ENCODE results near the gene SPATC1L. TPM values are rescaled to one million over a fixed set of nuclear protein-coding genes. Genes with fewer than 3 reads are reported as not detected.

The SPATC1L gene
- total RNA-seq, 1 experiment from 2014 or later: 16.7 TPM

DNA sequence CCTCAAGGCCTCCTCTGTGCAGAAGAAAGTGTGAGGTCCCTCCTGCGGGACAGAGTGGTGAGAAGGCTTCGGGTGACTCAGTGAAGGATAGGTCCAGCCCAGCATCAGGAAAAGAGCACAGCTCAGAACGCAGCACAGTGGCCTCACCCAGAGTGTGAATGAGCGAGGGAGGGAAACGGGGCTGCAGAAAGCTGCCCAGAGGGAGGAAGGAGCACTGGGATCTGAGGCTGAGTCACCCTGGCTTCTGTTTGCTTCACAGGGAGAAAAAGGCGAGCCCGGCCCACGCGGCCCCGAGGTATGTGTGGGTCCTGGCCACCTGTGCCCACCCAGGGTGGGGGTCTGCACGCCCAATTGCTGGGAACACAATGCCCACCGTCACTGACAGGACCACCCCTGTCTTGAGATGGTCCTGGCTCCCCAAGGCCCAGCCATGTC, 62.0 kb downstream of the SPATC1L start:
- no peak for DNase-seq
- no peaks in the 10 kb centered on the region for H3K36me3 ChIP-seq (ENCODE audit: insufficient read depth, low read length)
- no peak overlapping the region for H2AFZ ChIP-seq (ENCODE audit: low read length)
- H3K4me2 ChIP-seq (ENCODE audit: low read depth, low read length, poor library complexity, severe bottlenecking): no peak overlapping the region
- H3K4me3 ChIP-seq (ENCODE audit: low read length): no peak overlapping the region
- no peak overlapping the region for H3K27ac ChIP-seq (ENCODE audit: low read length)
- H3K9me3 ChIP-seq (ENCODE audit: low read length): no peaks in the 10 kb centered on the region
- no peaks in the 10 kb centered on the region for H3K9me2 ChIP-seq (replicated peaks; ENCODE audit: insufficient read depth, low read length)
- no peaks in the 10 kb centered on the region for H3K27me3 ChIP-seq (ENCODE audit: low read length)
- H3K4me1 ChIP-seq (ENCODE audit: low read length): peaks cover 4% of the 10 kb centered on the region; the same call in 1 of the 2 replicates
- H3K79me2 ChIP-seq (ENCODE audit: low read length): no peaks in the 10 kb centered on the region
- H3K9ac ChIP-seq (ENCODE audit: low read length): no peak overlapping the region
- no peaks in the 10 kb centered on the region for H4K20me1 ChIP-seq (ENCODE audit: insufficient read depth, low read depth, low read length)

GRCh38 chr21:46121286-46122221, 62.7 kb downstream of the SPATC1L start:
- H3K4me1 ChIP-seq (ENCODE audit: low read length): no peaks in the 10 kb centered on the region
- no peaks in the 10 kb centered on the region for H3K9me3 ChIP-seq (ENCODE audit: low read length)
- no peak overlapping the region for H3K27ac ChIP-seq (ENCODE audit: low read length)
- no peaks in the 10 kb centered on the region for H3K36me3 ChIP-seq (ENCODE audit: insufficient read depth, low read length)
- DNase-seq: no peak
- H3K9me2 ChIP-seq (replicated peaks; ENCODE audit: insufficient read depth, low read length): no peaks in the 10 kb centered on the region
- no peak overlapping the region for H3K9ac ChIP-seq (ENCODE audit: low read length)
- H3K4me3 ChIP-seq (ENCODE audit: low read length): no peak overlapping the region
- no peaks in the 10 kb centered on the region for H3K79me2 ChIP-seq (ENCODE audit: low read length)
- no peaks in the 10 kb centered on the region for H4K20me1 ChIP-seq (ENCODE audit: insufficient read depth, low read depth, low read length)
- no peak overlapping the region for H3K4me2 ChIP-seq (ENCODE audit: low read depth, low read length, poor library complexity, severe bottlenecking)
- H2AFZ ChIP-seq (ENCODE audit: low read length): no peak overlapping the region
- no peaks in the 10 kb centered on the region for H3K27me3 ChIP-seq (ENCODE audit: low read length)

DNA sequence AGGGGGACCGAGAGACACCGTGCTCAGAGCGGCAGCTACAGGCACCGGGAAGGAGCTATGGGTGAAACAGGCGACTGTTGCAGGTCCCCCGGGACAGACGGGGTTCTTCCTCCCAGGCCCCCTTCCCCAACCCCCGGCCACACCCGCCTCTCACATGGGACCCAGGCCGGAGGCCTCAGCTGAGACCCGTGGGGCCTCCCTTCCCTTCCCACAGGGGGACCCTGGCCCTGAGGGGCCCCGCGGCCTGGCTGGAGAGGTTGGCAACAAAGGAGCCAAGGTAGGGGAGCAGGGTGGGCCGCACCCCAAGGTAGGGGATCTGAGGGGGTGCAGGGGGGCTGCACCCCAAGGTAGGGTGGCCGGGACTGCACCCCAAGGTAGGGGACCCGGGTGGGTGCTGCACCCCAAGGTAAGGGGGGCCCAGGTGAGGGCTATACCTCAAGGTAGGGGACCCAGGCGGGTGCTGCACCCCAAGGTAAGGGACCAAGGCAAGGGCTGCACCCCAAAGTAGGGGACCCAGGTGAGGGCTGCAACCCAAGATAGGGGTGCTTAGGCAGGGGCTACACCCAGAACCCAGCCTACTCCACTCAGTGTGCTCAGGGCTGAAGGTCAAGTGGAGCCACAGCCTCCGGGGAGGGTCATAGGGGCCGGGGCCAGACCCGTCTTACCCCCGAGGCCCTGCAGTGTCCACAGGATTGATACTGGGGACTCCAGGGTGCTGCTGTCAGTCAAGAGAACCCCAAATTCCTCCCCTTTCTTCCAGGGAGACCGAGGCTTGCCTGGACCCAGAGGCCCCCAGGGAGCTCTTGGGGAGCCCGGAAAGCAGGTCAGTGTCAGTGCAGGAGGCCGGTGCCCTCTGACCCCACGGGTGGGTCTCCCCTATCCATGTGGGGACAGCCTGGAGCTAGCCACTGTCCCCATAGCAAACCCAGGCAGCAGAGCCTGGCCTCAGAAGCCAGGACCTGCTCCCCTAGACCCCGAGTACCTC, 63.7 kb downstream of the SPATC1L start:
- Histone ChIP-seq H3K36me3 (ENCODE audit: insufficient read depth, low read length) (no peaks in the 10 kb centered on the region), H3K9me2 (replicated peaks; ENCODE audit: insufficient read depth, low read length) (no peaks in the 10 kb centered on the region), H3K79me2 (ENCODE audit: low read length) (no peaks in the 10 kb centered on the region), H3K4me2 (ENCODE audit: low read depth, low read length, poor library complexity, severe bottlenecking) (no peak overlapping the region), H3K9ac (ENCODE audit: low read length) (no peak overlapping the region), H3K27me3 (ENCODE audit: low read length) (no peaks in the 10 kb centered on the region), H3K4me1 (ENCODE audit: low read length) (no peaks in the 10 kb centered on the region), H4K20me1 (ENCODE audit: insufficient read depth, low read depth, low read length) (no peaks in the 10 kb centered on the region), H3K9me3 (ENCODE audit: low read length) (no peaks in the 10 kb centered on the region), H3K4me3 (ENCODE audit: low read length) (no peak overlapping the region), H3K27ac (ENCODE audit: low read length) (no peak overlapping the region), H2AFZ (ENCODE audit: low read length) (no peak overlapping the region)
- DNase-seq: no peak

DNA sequence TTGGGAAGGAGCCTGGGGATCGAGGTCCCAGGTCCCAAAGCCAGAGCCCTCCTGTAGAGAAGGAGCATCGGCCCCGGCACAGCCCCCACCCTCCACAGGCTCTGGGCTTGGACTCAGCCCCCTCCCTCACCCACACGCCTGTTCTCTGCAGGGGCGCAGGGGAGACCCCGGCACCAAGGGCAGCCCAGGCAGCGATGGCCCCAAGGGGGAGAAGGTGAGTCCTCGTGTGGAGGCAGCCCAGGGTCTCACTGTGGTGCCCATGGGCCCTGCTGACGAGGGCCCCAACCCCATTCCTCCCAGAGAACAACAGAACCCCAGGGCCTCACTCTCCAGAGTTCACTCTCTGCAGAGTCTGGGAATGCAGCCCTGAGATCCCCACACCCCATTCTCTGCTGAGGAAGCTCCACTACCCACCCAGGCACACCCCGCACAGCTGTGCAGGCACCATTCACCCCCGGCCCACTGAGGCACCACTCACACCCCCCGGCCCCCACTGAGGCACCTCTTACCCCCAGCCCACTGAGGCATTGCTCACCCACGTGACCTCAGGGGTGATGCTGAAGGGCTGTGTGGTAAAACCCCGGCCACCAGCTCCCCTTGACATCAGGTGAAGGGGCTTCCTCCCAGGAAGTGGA, 64.5 kb downstream of the SPATC1L start:
- Histone ChIP-seq H3K4me3 (ENCODE audit: low read length) (no peak overlapping the region), H3K36me3 (ENCODE audit: insufficient read depth, low read length) (no peaks in the 10 kb centered on the region), H2AFZ (ENCODE audit: low read length) (no peak overlapping the region), H3K9me2 (replicated peaks; ENCODE audit: insufficient read depth, low read length) (no peaks in the 10 kb centered on the region), H3K4me1 (ENCODE audit: low read length) (no peaks in the 10 kb centered on the region), H3K27ac (ENCODE audit: low read length) (no peak overlapping the region), H4K20me1 (ENCODE audit: insufficient read depth, low read depth, low read length) (no peaks in the 10 kb centered on the region), H3K79me2 (ENCODE audit: low read length) (no peaks in the 10 kb centered on the region), H3K27me3 (ENCODE audit: low read length) (no peaks in the 10 kb centered on the region), H3K9ac (ENCODE audit: low read length) (no peak overlapping the region), H3K4me2 (ENCODE audit: low read depth, low read length, poor library complexity, severe bottlenecking) (no peak overlapping the region), H3K9me3 (ENCODE audit: low read length) (no peaks in the 10 kb centered on the region)
- DNase-seq: no peak

- no peak overlapping the region for H3K27ac ChIP-seq (ENCODE audit: low read length)
- no peaks in the 10 kb centered on the region for H3K4me1 ChIP-seq (ENCODE audit: low read length)
- H3K9me2 ChIP-seq (replicated peaks; ENCODE audit: insufficient read depth, low read length): no peaks in the 10 kb centered on the region
- no peaks in the 10 kb centered on the region for H3K9me3 ChIP-seq (ENCODE audit: low read length)
- H3K79me2 ChIP-seq (ENCODE audit: low read length): no peaks in the 10 kb centered on the region
- no peaks in the 10 kb centered on the region for H4K20me1 ChIP-seq (ENCODE audit: insufficient read depth, low read depth, low read length)
- no peak overlapping the region for H2AFZ ChIP-seq (ENCODE audit: low read length)
- no peak overlapping the region for H3K4me2 ChIP-seq (ENCODE audit: low read depth, low read length, poor library complexity, severe bottlenecking)
- H3K27me3 ChIP-seq (ENCODE audit: low read length): no peaks in the 10 kb centered on the region
- no peak overlapping the region for H3K9ac ChIP-seq (ENCODE audit: low read length)
- no peaks in the 10 kb centered on the region for H3K36me3 ChIP-seq (ENCODE audit: insufficient read depth, low read length)
- no peak overlapping the region for H3K4me3 ChIP-seq (ENCODE audit: low read length)
- DNase-seq: no peak
These were observed 65.1 kb downstream of the SPATC1L start for GRCh38 chr21:46119144-46119636.

DNA sequence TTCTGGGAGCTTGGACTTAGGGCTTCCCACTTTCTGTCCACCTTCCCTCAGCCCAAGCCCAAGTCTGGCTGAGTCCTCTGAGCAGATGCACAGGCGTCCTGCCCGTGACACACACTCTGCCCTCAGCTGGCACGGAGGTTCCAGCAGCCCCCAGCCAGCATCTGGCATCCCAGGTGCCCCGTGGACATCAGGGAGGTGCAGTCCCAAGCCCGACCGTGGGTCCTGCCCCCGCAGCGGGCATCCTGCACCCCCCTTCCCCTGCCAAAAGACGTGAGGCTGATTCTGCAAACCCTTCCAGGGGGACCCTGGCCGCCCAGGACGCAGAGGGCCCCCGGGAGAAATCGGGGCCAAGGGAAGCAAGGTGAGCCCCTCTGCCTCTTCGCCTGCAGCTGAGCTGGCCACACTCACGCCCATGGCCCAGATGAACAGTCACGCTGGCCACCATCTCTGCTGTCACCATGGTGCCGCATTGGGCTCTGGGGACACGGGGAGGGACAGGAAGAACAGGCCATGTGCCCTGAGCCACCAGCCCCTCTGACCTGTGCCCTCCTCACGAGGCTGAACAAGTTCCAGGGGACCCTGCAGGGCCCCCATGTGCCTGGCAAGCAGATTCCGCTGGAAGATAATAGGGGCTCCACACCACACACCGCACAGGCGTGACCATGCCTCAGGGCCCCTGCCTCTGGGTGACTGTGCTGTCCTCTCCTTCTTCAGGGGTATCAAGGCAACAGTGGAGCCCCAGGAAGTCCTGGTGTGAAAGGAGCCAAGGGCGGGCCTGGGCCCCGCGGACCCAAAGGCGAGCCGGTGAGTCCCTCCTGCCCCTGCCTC, 65.7 kb downstream of the SPATC1L start:
- Histone ChIP-seq H3K36me3 (ENCODE audit: insufficient read depth, low read length) (no peaks in the 10 kb centered on the region), H3K4me3 (ENCODE audit: low read length) (no peak overlapping the region), H3K27ac (ENCODE audit: low read length) (no peak overlapping the region), H3K9me3 (ENCODE audit: low read length) (no peaks in the 10 kb centered on the region), H3K9me2 (replicated peaks; ENCODE audit: insufficient read depth, low read length) (no peaks in the 10 kb centered on the region), H3K9ac (ENCODE audit: low read length) (no peak overlapping the region), H3K79me2 (ENCODE audit: low read length) (no peaks in the 10 kb centered on the region), H4K20me1 (ENCODE audit: insufficient read depth, low read depth, low read length) (no peaks in the 10 kb centered on the region), H3K27me3 (ENCODE audit: low read length) (no peaks in the 10 kb centered on the region), H3K4me2 (ENCODE audit: low read depth, low read length, poor library complexity, severe bottlenecking) (no peak overlapping the region), H3K4me1 (ENCODE audit: low read length) (no peaks in the 10 kb centered on the region), H2AFZ (ENCODE audit: low read length) (no peak overlapping the region)
- DNase-seq: no peak

DNA sequence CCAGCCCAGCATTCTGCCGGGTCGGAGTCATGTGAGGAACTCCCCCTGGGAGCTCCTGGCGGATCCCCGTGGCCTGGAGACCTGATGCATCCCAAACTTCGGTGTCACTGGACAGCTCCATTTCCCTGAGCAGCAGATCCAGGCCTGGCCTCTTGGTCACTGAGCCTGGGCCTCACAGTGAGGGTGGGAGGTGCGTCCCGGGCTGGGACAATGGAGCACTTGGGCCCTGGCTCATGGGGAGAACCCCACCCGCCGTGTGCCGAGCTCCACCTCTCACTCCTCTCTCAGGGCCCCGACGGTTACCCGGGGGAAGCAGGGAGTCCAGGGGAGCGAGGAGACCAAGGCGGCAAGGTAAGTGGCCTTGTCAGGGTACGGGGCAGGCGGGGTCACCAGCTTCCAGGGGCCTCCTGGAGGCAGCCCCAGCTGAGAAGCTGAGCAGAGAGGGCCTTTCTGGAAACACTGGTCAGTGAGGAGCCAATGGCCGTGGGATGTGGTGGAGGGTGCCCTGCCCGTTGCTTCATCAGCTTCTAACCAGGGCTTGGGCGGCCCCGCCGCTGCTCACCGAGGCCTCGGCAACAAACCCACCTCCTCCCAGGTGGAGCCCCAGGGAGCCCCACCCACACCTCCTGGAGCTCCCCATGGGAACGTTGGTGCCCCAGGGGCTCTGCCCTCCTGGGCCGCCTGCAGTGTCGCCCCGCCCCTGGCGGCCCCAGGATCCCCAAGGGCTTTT, 66.5 kb downstream of the SPATC1L start:
- no peaks in the 10 kb centered on the region for H3K36me3 ChIP-seq (ENCODE audit: insufficient read depth, low read length)
- H3K9me2 ChIP-seq (replicated peaks; ENCODE audit: insufficient read depth, low read length): no peaks in the 10 kb centered on the region
- no peaks in the 10 kb centered on the region for H4K20me1 ChIP-seq (ENCODE audit: insufficient read depth, low read depth, low read length)
- no peaks in the 10 kb centered on the region for H3K79me2 ChIP-seq (ENCODE audit: low read length)
- H3K9ac ChIP-seq (ENCODE audit: low read length): no peak overlapping the region
- H3K27ac ChIP-seq (ENCODE audit: low read length): no peak overlapping the region
- H3K27me3 ChIP-seq (ENCODE audit: low read length): no peaks in the 10 kb centered on the region
- H2AFZ ChIP-seq (ENCODE audit: low read length): no peak overlapping the region
- no peak overlapping the region for H3K4me2 ChIP-seq (ENCODE audit: low read depth, low read length, poor library complexity, severe bottlenecking)
- no peaks in the 10 kb centered on the region for H3K4me1 ChIP-seq (ENCODE audit: low read length)
- no peak overlapping the region for H3K4me3 ChIP-seq (ENCODE audit: low read length)
- no peak for DNase-seq
- H3K9me3 ChIP-seq (ENCODE audit: low read length): no peaks in the 10 kb centered on the region
